Kidney epithelial cell (primary cell): Measurements from ENCODE around the gene TMEM135. TPM values are rescaled to one million over a fixed set of nuclear protein-coding genes. Genes with fewer than 3 reads are reported as not detected.

Experiments used
- DNase-seq: peaks from one replicate; pipeline ENCODE4 v3.0.0-alpha.2; 2010; ENCODE audit warnings: low read depth
- H3K27me3 ChIP-seq: 2 replicates; pipeline ENCODE4 v1.6.0; 2011; ENCODE audit warnings: low read length; ENCODE audit not compliant: control insufficient read depth, insufficient read depth
- H3K36me3 ChIP-seq: 2 replicates; pipeline ENCODE4 v1.5.1; 2011; ENCODE audit warnings: low read length; ENCODE audit not compliant: control insufficient read depth, insufficient read depth
- H3K4me3 ChIP-seq: 2 replicates; pipeline ENCODE4 v1.5.1; 2011; ENCODE audit warnings: low read depth, mild to moderate bottlenecking, control low read depth, low read length
- CTCF ChIP-seq: IDR thresholded peaks from 2 replicates; pipeline ENCODE4 v1.5.1; 2011; ENCODE audit warnings: mild to moderate bottlenecking, moderate library complexity, low read length, control low read depth, inconsistent platforms; ENCODE audit not compliant: insufficient read depth, poor library complexity, severe bottlenecking
- total RNA-seq: library from RNA; depleted of rRNA; stranded (reverse); fragments of >200 nt; gene quantifications from 2 replicates; pipeline ENCODE4 v1.2.3, GENCODE V29; 2015

Gene TMEM135
- total RNA-seq, 1 donor from 2014 or later, result 14.5 TPM

GRCh38 chr11:87136236-87136635 lies 98.5 kb downstream of the TMEM135 start:
- no peak overlapping the region for H3K4me3 ChIP-seq
- H3K36me3 ChIP-seq, result no peaks in the 10 kb centered on the region
- no peak for DNase-seq
- no peak for TF ChIP-seq CTCF
- no peaks in the 10 kb centered on the region for H3K27me3 ChIP-seq

GRCh38 chr11:87137711-87138110 lies 100.0 kb downstream of the TMEM135 start:
- Histone ChIP-seq H3K4me3 (no peak overlapping the region), H3K36me3 (no peaks in the 10 kb centered on the region), H3K27me3 (no peaks in the 10 kb centered on the region)
- TF ChIP-seq CTCF, result no peak
- no peak for DNase-seq

GRCh38 chr11:87139475-87139874 lies 101.7 kb downstream of the TMEM135 start:
- Histone ChIP-seq H3K27me3 (no peaks in the 10 kb centered on the region), H3K36me3 (no peaks in the 10 kb centered on the region), H3K4me3 (no peak overlapping the region)
- no peak for DNase-seq
- TF ChIP-seq CTCF, result no peak

DNA sequence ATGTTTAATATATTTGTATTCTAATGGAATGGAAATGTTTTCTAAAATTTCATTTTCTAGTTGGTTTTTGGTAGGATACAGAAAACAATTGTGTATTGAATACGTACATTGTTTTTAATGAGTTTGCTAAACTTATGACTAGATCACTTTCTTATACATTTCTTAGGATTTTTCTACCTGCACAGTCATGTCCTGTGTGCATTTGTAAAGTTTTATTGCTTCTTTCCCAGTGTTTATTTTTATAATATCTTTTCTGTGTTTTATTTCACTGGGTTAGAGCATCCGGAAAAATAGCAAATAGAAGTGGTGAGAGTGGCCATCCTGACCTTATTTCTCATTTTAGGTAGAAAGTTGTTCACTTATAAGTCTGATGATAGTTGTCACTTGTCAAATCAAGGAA lies 103.6 kb downstream of the TMEM135 start:
- Histone ChIP-seq H3K4me3 (no peak overlapping the region), H3K27me3 (no peaks in the 10 kb centered on the region), H3K36me3 (no peaks in the 10 kb centered on the region)
- DNase-seq, result no peak
- no peak for TF ChIP-seq CTCF

DNA sequence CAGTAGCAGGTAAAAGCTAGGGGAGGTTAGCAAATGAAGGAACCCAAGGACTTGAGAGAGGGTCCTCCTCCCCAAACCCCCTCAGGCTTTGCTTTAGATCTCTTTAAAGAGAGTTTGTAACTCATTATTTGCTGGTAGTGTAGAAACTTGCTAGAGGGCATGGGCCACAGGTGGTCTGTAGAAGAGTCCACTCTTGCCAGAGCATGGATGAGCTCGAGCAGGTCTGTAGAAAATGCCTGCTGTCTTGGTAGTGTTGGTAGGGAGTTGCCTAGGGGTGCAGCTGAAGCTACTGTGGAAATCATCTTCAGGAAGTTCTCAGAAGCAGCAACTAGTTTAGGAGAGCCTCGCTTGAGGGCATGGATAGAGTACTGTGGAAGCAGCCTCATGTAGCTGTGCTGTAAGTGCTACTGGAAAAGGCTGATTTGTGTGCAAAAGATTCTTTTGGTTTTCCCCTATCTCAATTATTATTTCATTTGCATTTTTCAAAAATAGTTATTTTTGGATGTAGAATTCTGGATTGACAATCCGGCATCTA lies 104.3 kb downstream of the TMEM135 start:
- Histone ChIP-seq H3K4me3 (no peak overlapping the region), H3K27me3 (no peaks in the 10 kb centered on the region), H3K36me3 (no peaks in the 10 kb centered on the region)
- no peak for DNase-seq
- TF ChIP-seq CTCF, result no peak

- Histone ChIP-seq H3K27me3 (no peaks in the 10 kb centered on the region), H3K4me3 (no peak overlapping the region), H3K36me3 (no peaks in the 10 kb centered on the region)
- TF ChIP-seq CTCF, result no peak
- no peak for DNase-seq
These were observed 104.9 kb downstream of the TMEM135 start for GRCh38 chr11:87142594-87142993.
